Kidney epithelial cell (primary cell): ENCODE measurements around the gene SYNGR4. TPM values are rescaled to one million over a fixed set of nuclear protein-coding genes. Genes with fewer than 3 reads are reported as not detected.

Experiments used
- DNase-seq: peaks from one replicate; pipeline ENCODE4 v3.0.0-alpha.2; 2010; ENCODE audit warnings: low read depth
- H3K27me3 ChIP-seq: 2 replicates; pipeline ENCODE4 v1.6.0; 2011; ENCODE audit warnings: low read length; ENCODE audit not compliant: control insufficient read depth, insufficient read depth
- H3K36me3 ChIP-seq: 2 replicates; pipeline ENCODE4 v1.5.1; 2011; ENCODE audit warnings: low read length; ENCODE audit not compliant: control insufficient read depth, insufficient read depth
- H3K4me3 ChIP-seq: 2 replicates; pipeline ENCODE4 v1.5.1; 2011; ENCODE audit warnings: low read depth, mild to moderate bottlenecking, control low read depth, low read length
- total RNA-seq: library from RNA; depleted of rRNA; stranded (reverse); fragments of >200 nt; gene quantifications from 2 replicates; pipeline ENCODE4 v1.2.3, GENCODE V29; 2015
- TF ChIP-seq, protein P1 (sequence below): IDR thresholded peaks from 2 replicates; pipeline ENCODE4 v1.5.1; 2011; ENCODE audit warnings: mild to moderate bottlenecking, moderate library complexity, low read length, control low read depth, inconsistent platforms; ENCODE audit not compliant: insufficient read depth, poor library complexity, severe bottlenecking

SYNGR4 gene
- total RNA-seq, 1 donor from 2014 or later, result 0.25 TPM

DNA sequence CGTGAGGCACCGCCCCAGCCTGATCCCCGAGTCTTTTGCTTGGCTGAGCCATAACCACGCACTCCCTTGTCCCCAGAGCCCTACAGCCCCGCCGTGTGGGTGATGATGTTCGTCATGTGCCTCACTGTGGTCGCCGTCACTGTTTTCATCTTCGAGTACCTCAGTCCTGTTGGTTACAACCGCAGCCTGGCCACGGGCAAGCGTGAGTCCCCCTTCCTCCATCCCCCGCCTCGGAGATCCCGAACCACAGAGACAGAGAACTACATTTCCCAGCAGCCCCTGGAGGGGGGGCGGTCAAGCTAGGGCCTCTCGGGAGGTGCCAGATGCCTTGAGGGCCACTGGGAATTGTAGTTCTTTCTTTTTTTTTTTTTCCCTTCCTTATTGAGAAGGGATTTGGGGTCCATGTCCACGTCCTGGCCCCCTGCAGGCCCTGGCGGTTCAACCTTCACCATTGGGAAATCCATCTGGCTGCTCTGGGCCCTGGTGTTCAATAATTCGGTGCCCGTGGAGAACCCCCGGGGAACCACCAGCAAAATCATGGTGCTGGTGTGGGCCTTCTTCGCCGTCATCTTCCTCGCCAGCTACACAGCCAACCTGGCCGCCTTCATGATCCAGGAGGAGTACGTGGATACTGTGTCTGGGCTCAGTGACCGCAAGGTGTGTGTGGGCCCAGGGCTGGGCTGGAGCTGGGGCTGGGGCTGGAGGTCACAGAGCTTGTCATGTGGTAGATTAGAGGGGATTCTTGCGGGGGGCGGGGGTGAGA is 55.2 kb downstream of the SYNGR4 start:
- no peak for DNase-seq
- Histone ChIP-seq H3K36me3 (no peaks in the 10 kb centered on the region), H3K4me3 (no peak overlapping the region), H3K27me3 (no peaks in the 10 kb centered on the region)
- TF ChIP-seq, protein P1, sequence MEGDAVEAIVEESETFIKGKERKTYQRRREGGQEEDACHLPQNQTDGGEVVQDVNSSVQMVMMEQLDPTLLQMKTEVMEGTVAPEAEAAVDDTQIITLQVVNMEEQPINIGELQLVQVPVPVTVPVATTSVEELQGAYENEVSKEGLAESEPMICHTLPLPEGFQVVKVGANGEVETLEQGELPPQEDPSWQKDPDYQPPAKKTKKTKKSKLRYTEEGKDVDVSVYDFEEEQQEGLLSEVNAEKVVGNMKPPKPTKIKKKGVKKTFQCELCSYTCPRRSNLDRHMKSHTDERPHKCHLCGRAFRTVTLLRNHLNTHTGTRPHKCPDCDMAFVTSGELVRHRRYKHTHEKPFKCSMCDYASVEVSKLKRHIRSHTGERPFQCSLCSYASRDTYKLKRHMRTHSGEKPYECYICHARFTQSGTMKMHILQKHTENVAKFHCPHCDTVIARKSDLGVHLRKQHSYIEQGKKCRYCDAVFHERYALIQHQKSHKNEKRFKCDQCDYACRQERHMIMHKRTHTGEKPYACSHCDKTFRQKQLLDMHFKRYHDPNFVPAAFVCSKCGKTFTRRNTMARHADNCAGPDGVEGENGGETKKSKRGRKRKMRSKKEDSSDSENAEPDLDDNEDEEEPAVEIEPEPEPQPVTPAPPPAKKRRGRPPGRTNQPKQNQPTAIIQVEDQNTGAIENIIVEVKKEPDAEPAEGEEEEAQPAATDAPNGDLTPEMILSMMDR, result no peak

DNA sequence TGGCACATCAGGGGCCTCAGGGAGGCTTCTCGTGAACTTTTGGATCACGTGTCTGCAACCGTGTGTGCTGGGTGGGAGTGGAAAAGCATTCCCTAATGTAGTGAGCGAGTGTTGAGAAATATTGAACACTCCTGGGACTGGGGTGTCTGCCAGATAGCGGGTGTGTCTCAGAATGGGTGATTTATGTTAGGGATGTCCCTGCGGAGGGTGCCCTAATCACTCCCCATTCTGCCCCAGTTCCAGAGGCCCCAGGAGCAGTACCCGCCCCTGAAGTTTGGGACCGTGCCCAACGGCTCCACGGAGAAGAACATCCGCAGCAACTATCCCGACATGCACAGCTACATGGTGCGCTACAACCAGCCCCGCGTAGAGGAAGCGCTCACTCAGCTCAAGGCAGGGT is 57.4 kb downstream of the SYNGR4 start:
- DNase-seq, result no peak
- H3K36me3 ChIP-seq, result no peaks in the 10 kb centered on the region
- TF ChIP-seq, protein P1, result no peak
- no peak overlapping the region for H3K4me3 ChIP-seq
- no peaks in the 10 kb centered on the region for H3K27me3 ChIP-seq

DNA sequence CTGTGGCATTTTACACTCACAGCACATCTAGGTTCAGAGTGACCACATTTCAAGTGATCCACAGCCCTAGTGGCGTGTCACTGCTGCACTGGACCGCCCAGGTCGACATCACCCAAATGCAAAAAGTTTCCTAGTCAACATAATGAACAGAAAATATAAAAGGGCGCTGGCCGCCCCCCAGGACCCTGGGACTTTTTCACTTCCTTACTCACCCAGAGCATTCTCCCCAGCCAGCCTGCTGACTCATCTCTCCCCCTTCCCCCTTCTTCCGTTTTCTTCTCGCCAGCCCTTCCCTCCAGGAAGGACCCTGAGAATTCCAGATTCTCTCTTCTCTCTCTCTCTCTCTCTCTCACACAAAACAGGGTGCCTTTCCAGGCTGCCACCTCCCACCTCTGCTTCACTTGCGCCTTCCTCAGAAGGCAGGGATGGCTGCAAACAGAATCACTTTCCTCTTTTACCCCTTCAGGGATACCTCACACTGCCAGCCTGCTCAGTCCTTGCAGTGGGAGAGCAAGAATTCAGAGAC is 60.6 kb downstream of the SYNGR4 start:
- Histone ChIP-seq H3K4me3 (no peak overlapping the region), H3K36me3 (no peaks in the 10 kb centered on the region), H3K27me3 (no peaks in the 10 kb centered on the region)
- TF ChIP-seq, protein P1, result no peak
- no peak for DNase-seq

Other genes with a start within 250 kb of the SYNGR4 start
- gene LIG1, start 194.0 kb upstream of the SYNGR4 start, total RNA-seq, result 15.0 and 17.6 TPM in 2 replicates
- 1.6 and 1.8 TPM in 2 replicates for gene ZSWIM9, start 193.7 kb upstream of the SYNGR4 start, total RNA-seq
- 11.2 and 14.1 TPM in 2 replicates for gene CARD8, start 108.5 kb upstream of the SYNGR4 start, total RNA-seq
- gene ZNF114, start 94.3 kb upstream of the SYNGR4 start, total RNA-seq, result 3.0 and 4.0 TPM in 2 replicates
- gene EMP3, start 38.8 kb upstream of the SYNGR4 start, total RNA-seq, result 30.7 and 32.5 TPM in 2 replicates
- gene TMEM143, start 427 bp upstream of the SYNGR4 start, total RNA-seq, result 4.4 and 5.8 TPM in 2 replicates
- gene KDELR1, start 27.2 kb downstream of the SYNGR4 start, total RNA-seq, result 152 and 170 TPM in 2 replicates
- gene GRIN2D, start 29.3 kb downstream of the SYNGR4 start, total RNA-seq, result 0.21 and 0.63 TPM in 2 replicates
- 44.6 and 47.1 TPM in 2 replicates for gene GRWD1, start 81.6 kb downstream of the SYNGR4 start, total RNA-seq
- gene KCNJ14, start 91.2 kb downstream of the SYNGR4 start, total RNA-seq, result 0.54 and 2.1 TPM in 2 replicates
- gene CYTH2, start 105.0 kb downstream of the SYNGR4 start, total RNA-seq, result 73.0 and 77.3 TPM in 2 replicates
- 2.3 and 2.9 TPM in 2 replicates for gene LMTK3, start 147.5 kb downstream of the SYNGR4 start, total RNA-seq
- 0.48 and 0.50 TPM in 2 replicates for gene SULT2B1, start 187.8 kb downstream of the SYNGR4 start, total RNA-seq
- gene SPACA4, start 242.4 kb downstream of the SYNGR4 start, total RNA-seq, result not detected in 2 replicates